Nephron (organoid): ENCODE measurements around the gene WEE2.

ENCODE experiments used
- H3K27ac Mint-ChIP-seq, 3 experiments: 2 replicates each; pipeline ENCODE4 v1.8.0; 2020; ENCODE audit warnings: mixed read lengths in 3 of 3, mild to moderate bottlenecking in 2 of 3, moderate library complexity in 1 of 3
- H3K27me3 Mint-ChIP-seq: 2 replicates; pipeline ENCODE4 v1.8.0; 2021; ENCODE audit warnings: low read depth, mild to moderate bottlenecking, moderate library complexity, mixed read lengths
- H3K36me3 Mint-ChIP-seq: 2 replicates; pipeline ENCODE4 v1.8.0; 2020; ENCODE audit warnings: low read depth, mixed read lengths
- H3K4me1 Mint-ChIP-seq: 2 replicates; pipeline ENCODE4 v1.8.0; 2020; ENCODE audit warnings: mixed read lengths
- H3K4me3 Mint-ChIP-seq, 3 experiments: 2 replicates each; pipeline ENCODE4 v1.8.0; 2020; ENCODE audit warnings: mild to moderate bottlenecking in 3 of 3, mixed read lengths in 3 of 3, moderate library complexity in 2 of 3
- H3K9me3 Mint-ChIP-seq: 2 replicates; pipeline ENCODE4 v1.8.0; 2020; ENCODE audit warnings: mixed read lengths
- TF ChIP-seq, protein P1 (sequence below), 3 experiments: fragments of 200-600 bp; sonication (generic); IDR thresholded peaks; one replicate each; pipeline ENCODE4 v1.5.0; 2021; ENCODE audit warnings: antibody characterized with exemption in 3 of 3; ENCODE audit not compliant: unreplicated experiment in 3 of 3

Gene WEE2

DNA sequence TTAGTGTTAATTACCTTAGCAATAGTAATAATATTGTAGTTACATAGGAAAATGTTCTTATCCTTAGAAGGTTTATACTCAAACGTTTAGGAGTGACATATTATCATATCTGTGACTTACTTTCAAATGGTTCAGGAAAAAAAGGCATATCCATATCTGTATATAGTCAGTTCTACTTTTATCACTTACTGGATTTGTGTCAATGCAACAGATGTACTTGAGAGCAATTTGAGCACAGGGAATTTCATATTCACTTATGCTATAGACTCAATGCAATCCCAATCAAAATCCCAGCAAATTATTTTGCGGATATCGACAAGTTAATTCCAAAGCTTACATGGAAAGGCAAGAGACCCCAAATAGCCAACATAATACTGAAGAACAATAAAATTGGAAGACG is 16.2 kb upstream of the WEE2 start:
- Mint-ChIP-seq H3K4me3 (no peak overlapping the region), H3K36me3 (peaks cover 3% of the 10 kb centered on the region), H3K4me1 (no peaks in the 10 kb centered on the region), H3K27ac (no peak overlapping the region), H3K27me3 (no peaks in the 10 kb centered on the region), H3K9me3 (no peaks in the 10 kb centered on the region)
- TF ChIP-seq, protein P1, sequence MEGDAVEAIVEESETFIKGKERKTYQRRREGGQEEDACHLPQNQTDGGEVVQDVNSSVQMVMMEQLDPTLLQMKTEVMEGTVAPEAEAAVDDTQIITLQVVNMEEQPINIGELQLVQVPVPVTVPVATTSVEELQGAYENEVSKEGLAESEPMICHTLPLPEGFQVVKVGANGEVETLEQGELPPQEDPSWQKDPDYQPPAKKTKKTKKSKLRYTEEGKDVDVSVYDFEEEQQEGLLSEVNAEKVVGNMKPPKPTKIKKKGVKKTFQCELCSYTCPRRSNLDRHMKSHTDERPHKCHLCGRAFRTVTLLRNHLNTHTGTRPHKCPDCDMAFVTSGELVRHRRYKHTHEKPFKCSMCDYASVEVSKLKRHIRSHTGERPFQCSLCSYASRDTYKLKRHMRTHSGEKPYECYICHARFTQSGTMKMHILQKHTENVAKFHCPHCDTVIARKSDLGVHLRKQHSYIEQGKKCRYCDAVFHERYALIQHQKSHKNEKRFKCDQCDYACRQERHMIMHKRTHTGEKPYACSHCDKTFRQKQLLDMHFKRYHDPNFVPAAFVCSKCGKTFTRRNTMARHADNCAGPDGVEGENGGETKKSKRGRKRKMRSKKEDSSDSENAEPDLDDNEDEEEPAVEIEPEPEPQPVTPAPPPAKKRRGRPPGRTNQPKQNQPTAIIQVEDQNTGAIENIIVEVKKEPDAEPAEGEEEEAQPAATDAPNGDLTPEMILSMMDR (IDR thresholded peaks at IDR 0.05; ENCODE audit: unreplicated experiment in 3 of 3) = no peak

DNA sequence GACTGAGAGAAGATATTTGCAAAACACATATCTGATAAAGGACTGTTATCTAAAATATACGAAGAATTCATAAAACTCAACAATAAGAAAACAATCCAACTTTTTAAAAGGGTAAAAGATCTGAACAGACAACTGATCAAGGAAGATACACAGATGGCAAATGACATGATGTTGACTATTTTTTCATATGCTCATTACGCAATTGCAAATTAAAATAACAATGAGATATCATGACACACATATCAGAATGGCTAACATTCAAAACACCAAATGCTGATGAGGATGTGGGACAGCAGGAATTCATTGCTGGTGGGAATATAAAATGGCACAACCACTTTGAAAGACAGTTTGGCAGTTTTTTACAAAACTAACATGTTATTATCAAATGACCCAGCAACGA is 15.1 kb upstream of the WEE2 start:
- Mint-ChIP-seq H3K4me3 (no peak overlapping the region), H3K9me3 (no peaks in the 10 kb centered on the region), H3K4me1 (no peaks in the 10 kb centered on the region), H3K27me3 (no peaks in the 10 kb centered on the region), H3K27ac (no peak overlapping the region), H3K36me3 (no peaks in the 10 kb centered on the region)
- TF ChIP-seq, protein P1 (IDR thresholded peaks at IDR 0.05; ENCODE audit: unreplicated experiment in 3 of 3) = no peak

DNA sequence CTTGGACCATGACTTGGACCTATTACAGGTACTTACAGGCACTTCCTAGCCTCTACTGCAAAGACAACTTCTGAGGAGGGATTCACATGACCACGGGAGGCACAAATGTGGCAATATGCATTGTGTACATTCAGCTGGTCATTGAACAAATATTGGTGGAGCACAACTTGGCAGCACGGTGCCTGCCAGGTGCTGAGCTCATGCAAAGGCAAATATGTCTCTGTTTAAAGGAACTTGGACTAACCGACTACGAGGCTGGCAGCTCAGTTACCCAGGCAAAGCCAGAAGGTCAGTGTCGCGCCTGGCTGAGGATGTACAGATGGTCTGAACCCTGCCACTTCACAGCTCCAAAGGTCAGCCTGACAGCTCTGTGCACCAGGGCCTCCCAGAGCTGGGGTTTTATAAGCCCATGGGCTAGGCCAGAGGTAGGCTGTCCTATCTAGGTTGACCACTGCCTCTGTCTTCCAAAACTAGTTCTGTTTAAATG is 12.3 kb upstream of the WEE2 start:
- Mint-ChIP-seq H3K4me3 (no peak overlapping the region), H3K27ac (no peak overlapping the region), H3K36me3 (no peaks in the 10 kb centered on the region), H3K4me1 (peaks cover 5% of the 10 kb centered on the region), H3K9me3 (no peaks in the 10 kb centered on the region), H3K27me3 (no peaks in the 10 kb centered on the region)
- TF ChIP-seq, protein P1 (IDR thresholded peaks at IDR 0.05; ENCODE audit: unreplicated experiment in 3 of 3) = no peak

DNA sequence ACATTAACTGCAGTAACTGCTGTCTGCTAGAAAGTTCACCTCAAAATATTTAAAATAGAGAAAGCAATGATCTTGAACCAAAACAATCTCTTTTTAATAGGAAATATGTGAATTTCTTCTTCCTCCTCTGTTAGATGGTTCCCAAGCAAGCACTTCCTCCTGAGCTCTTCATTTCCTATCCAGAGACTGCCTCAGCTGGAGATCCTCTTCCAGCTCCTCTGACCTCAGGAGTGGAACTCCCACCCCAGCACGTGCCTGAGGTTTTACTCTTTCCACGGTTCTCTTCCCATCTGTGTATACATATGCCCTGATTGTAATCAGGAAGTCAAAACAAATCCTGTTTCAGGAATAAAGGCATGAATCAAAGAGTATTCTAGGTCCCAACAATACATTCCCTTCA is 11.8 kb upstream of the WEE2 start:
- Mint-ChIP-seq H3K27ac (peak overlapping the region in 1 of 3 experiments; percentile 67), H3K36me3 (no peaks in the 10 kb centered on the region), H3K4me3 (no peak overlapping the region), H3K9me3 (no peaks in the 10 kb centered on the region), H3K4me1 (peaks cover 8% of the 10 kb centered on the region), H3K27me3 (no peaks in the 10 kb centered on the region)
- TF ChIP-seq, protein P1 (IDR thresholded peaks at IDR 0.05; ENCODE audit: unreplicated experiment in 3 of 3) = no peak

DNA sequence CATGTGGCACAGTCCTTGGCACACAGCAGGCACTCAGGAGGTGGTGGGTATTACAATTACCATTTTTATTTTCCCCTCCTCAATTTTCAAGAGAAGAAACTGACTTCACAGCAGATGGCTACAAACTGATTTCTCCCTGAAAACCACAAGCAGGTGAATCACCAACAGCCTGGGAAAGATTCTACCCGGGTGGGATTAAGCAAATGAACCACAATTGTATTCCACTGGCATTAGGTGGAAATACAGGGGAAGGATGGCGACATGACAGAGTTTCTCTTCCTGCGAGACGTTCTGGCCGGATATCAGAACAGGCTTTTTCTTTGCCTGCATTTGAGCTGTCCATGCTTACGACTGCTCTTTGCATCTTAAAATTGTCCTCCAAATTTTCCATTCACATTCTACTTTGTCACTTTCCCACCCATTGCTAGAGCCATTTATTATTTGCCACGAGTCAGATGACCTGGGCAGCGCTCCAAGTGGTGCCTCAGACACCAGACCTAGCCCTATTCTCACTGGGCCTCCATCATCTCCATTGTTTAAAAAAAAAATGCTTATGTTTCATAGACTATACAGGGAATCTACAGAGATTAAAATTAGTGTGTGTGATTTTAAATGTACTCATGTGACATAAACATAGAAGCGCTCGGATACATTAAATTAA is 10.8 kb upstream of the WEE2 start:
- Mint-ChIP-seq H3K27me3 (peaks cover 2% of the 10 kb centered on the region), H3K4me1 (peaks cover 8% of the 10 kb centered on the region), H3K9me3 (no peaks in the 10 kb centered on the region), H3K27ac (no peak overlapping the region), H3K4me3 (peak overlapping the region in 1 of 3 experiments; percentile 14), H3K36me3 (no peaks in the 10 kb centered on the region)
- TF ChIP-seq, protein P1 (IDR thresholded peaks at IDR 0.05; ENCODE audit: unreplicated experiment in 3 of 3) = no peak
